ENCODE measurements around the gene ABHD12.

GRCh38 chr20:25376236-25376635 lies 14.4 kb downstream of the ABHD12 start:
- TF ChIP-seq POLR2AphosphoS5 (IDR thresholded peaks at IDR 0.05; ENCODE audit: low read depth) = no peak
- TF ChIP-seq, protein P1, sequence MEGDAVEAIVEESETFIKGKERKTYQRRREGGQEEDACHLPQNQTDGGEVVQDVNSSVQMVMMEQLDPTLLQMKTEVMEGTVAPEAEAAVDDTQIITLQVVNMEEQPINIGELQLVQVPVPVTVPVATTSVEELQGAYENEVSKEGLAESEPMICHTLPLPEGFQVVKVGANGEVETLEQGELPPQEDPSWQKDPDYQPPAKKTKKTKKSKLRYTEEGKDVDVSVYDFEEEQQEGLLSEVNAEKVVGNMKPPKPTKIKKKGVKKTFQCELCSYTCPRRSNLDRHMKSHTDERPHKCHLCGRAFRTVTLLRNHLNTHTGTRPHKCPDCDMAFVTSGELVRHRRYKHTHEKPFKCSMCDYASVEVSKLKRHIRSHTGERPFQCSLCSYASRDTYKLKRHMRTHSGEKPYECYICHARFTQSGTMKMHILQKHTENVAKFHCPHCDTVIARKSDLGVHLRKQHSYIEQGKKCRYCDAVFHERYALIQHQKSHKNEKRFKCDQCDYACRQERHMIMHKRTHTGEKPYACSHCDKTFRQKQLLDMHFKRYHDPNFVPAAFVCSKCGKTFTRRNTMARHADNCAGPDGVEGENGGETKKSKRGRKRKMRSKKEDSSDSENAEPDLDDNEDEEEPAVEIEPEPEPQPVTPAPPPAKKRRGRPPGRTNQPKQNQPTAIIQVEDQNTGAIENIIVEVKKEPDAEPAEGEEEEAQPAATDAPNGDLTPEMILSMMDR (IDR thresholded peaks at IDR 0.05; ENCODE audit: insufficient read depth, low read length) = no peak
- TF ChIP-seq, protein P2, sequence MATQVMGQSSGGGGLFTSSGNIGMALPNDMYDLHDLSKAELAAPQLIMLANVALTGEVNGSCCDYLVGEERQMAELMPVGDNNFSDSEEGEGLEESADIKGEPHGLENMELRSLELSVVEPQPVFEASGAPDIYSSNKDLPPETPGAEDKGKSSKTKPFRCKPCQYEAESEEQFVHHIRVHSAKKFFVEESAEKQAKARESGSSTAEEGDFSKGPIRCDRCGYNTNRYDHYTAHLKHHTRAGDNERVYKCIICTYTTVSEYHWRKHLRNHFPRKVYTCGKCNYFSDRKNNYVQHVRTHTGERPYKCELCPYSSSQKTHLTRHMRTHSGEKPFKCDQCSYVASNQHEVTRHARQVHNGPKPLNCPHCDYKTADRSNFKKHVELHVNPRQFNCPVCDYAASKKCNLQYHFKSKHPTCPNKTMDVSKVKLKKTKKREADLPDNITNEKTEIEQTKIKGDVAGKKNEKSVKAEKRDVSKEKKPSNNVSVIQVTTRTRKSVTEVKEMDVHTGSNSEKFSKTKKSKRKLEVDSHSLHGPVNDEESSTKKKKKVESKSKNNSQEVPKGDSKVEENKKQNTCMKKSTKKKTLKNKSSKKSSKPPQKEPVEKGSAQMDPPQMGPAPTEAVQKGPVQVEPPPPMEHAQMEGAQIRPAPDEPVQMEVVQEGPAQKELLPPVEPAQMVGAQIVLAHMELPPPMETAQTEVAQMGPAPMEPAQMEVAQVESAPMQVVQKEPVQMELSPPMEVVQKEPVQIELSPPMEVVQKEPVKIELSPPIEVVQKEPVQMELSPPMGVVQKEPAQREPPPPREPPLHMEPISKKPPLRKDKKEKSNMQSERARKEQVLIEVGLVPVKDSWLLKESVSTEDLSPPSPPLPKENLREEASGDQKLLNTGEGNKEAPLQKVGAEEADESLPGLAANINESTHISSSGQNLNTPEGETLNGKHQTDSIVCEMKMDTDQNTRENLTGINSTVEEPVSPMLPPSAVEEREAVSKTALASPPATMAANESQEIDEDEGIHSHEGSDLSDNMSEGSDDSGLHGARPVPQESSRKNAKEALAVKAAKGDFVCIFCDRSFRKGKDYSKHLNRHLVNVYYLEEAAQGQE (IDR thresholded peaks at IDR 0.05; ENCODE audit: insufficient replicate concordance, low read depth) = no peak
